NB4 (cell line): ENCODE measurements around the gene NDUFAF2.

Source experiments
- MAX ChIP-seq: IDR thresholded peaks from 2 replicates; pipeline ENCODE4 v1.6.1; 2011; ENCODE audit warnings: low read depth, low read length
- TF ChIP-seq, protein P1 (sequence below): IDR thresholded peaks from one replicate; pipeline ENCODE4 v1.5.1; 2012; ENCODE audit warnings: low read depth, low read length

DNA sequence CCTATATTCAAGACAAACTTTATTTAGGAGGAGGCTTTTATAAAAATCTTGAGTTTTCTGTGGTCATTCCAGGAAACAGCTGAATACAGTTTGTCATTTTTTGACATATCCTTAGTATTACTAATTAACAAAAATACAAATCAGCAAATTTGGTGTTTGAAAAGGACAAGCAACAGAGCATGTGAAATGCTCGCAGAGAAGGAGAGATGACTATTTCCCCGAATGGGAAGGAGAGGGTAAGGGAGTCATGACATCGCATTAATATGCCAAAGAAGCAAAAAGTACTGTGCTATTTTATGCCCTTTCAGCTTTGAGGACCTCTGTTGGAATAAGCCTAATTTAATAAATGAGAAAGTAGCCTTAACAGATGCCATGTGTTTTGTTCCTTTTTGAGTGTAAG, 215.5 kb downstream of the NDUFAF2 start:
- TF ChIP-seq, protein P1, sequence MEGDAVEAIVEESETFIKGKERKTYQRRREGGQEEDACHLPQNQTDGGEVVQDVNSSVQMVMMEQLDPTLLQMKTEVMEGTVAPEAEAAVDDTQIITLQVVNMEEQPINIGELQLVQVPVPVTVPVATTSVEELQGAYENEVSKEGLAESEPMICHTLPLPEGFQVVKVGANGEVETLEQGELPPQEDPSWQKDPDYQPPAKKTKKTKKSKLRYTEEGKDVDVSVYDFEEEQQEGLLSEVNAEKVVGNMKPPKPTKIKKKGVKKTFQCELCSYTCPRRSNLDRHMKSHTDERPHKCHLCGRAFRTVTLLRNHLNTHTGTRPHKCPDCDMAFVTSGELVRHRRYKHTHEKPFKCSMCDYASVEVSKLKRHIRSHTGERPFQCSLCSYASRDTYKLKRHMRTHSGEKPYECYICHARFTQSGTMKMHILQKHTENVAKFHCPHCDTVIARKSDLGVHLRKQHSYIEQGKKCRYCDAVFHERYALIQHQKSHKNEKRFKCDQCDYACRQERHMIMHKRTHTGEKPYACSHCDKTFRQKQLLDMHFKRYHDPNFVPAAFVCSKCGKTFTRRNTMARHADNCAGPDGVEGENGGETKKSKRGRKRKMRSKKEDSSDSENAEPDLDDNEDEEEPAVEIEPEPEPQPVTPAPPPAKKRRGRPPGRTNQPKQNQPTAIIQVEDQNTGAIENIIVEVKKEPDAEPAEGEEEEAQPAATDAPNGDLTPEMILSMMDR, result no peak
- no peak for TF ChIP-seq MAX
